Measurements from ENCODE around the gene BATF3. TPM values are rescaled to one million over a fixed set of nuclear protein-coding genes. Genes with fewer than 3 reads are reported as not detected.

The BATF3 gene
- total and polyA plus RNA-seq, 9 of the 15 experiments (the other 6 are each of a cell fraction or from before 2014, with no cell fraction given) = 0.40 to 3.8 (median 2.0) TPM

- TF ChIP-seq MAZ (CRISPR knock-in tag; conservative IDR thresholded peaks at IDR 0.05 in 1 of 2, IDR thresholded peaks at IDR 0.05 in 1 of 2) (peak; percentile 90 to 96), RAD51 (IDR thresholded peaks at IDR 0.05; ENCODE audit: borderline replicate concordance, low read depth) (0 out of 2 replicates have a peak, but pooled peaks have one; percentile 8), ZKSCAN3 (CRISPR knock-in tag; IDR thresholded peaks at IDR 0.05) (no peak), NFYB (IDR thresholded peaks at IDR 0.05; ENCODE audit: extremely low read depth, insufficient read length) (no peak), SRSF9 (IDR thresholded peaks at IDR 0.05; ENCODE audit: borderline replicate concordance, low read depth, low read length) (no peak), ATF4 (CRISPR knock-in tag; IDR thresholded peaks at IDR 0.05) (peak; percentile 67), DACH1 (IDR thresholded peaks at IDR 0.05; ENCODE audit: partially characterized antibody) (peak; percentile 66), TEAD4 (IDR thresholded peaks at IDR 0.05; ENCODE audit: low read length) (0 out of 2 replicates have a peak, but pooled peaks have one; percentile 5), TEAD4 (CRISPR knock-in tag; IDR thresholded peaks at IDR 0.05; ENCODE audit: borderline replicate concordance) (no peak), ELF4 (CRISPR knock-in tag; IDR thresholded peaks at IDR 0.05) (peak; percentile 49; the same call in 1 of the 2 replicates), E2F8 (IDR thresholded peaks at IDR 0.05; ENCODE audit: low read depth, partially characterized antibody) (peak; percentile 69), ZBTB9 (CRISPR knock-in tag; IDR thresholded peaks at IDR 0.05) (peak; percentile 87), YY1 (IDR thresholded peaks at IDR 0.05; ENCODE audit: borderline replicate concordance in 1 of 3, control insufficient read depth in 1 of 3, extremely low read depth in 1 of 3, insufficient read depth in 3 of 3, insufficient read length in 1 of 3, insufficient replicate concordance in 2 of 3, low read depth in 1 of 3, low read length in 2 of 3) (peak in 1 of 3 experiments; percentile 32)
- TF ChIP-seq, protein P1, sequence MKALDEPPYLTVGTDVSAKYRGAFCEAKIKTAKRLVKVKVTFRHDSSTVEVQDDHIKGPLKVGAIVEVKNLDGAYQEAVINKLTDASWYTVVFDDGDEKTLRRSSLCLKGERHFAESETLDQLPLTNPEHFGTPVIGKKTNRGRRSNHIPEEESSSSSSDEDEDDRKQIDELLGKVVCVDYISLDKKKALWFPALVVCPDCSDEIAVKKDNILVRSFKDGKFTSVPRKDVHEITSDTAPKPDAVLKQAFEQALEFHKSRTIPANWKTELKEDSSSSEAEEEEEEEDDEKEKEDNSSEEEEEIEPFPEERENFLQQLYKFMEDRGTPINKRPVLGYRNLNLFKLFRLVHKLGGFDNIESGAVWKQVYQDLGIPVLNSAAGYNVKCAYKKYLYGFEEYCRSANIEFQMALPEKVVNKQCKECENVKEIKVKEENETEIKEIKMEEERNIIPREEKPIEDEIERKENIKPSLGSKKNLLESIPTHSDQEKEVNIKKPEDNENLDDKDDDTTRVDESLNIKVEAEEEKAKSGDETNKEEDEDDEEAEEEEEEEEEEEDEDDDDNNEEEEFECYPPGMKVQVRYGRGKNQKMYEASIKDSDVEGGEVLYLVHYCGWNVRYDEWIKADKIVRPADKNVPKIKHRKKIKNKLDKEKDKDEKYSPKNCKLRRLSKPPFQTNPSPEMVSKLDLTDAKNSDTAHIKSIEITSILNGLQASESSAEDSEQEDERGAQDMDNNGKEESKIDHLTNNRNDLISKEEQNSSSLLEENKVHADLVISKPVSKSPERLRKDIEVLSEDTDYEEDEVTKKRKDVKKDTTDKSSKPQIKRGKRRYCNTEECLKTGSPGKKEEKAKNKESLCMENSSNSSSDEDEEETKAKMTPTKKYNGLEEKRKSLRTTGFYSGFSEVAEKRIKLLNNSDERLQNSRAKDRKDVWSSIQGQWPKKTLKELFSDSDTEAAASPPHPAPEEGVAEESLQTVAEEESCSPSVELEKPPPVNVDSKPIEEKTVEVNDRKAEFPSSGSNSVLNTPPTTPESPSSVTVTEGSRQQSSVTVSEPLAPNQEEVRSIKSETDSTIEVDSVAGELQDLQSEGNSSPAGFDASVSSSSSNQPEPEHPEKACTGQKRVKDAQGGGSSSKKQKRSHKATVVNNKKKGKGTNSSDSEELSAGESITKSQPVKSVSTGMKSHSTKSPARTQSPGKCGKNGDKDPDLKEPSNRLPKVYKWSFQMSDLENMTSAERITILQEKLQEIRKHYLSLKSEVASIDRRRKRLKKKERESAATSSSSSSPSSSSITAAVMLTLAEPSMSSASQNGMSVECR (CRISPR knock-in tag; IDR thresholded peaks at IDR 0.05) = peak; percentile 86
Measured at GRCh38 chr1:212665241-212666115, 34.2 kb downstream of the BATF3 start (continued).
